HCT116 (cell line): ENCODE measurements around the gene PCDH1.

Experiments
- EZH2phosphoT487 ChIP-seq: fragments of 200-600 bp; IDR thresholded peaks from 2 replicates; pipeline ENCODE4 v1.6.1; 2018; ENCODE audit warnings: antibody characterized with exemption, borderline replicate concordance
- MAX ChIP-seq: IDR thresholded peaks from 2 replicates; pipeline ENCODE4 v1.6.1; 2012
- RAD21 ChIP-seq: IDR thresholded peaks from 2 replicates; pipeline ENCODE4 v1.6.1; 2012; ENCODE audit warnings: low read depth, mild to moderate bottlenecking
- YY1 ChIP-seq: IDR thresholded peaks from 2 replicates; pipeline ENCODE4 v1.6.1; 2011; ENCODE audit warnings: low read length, low read depth, moderate library complexity, mild to moderate bottlenecking; ENCODE audit not compliant: insufficient replicate concordance; ENCODE audit errors: extremely low read depth

GRCh38 chr5:141867139-141867538 is 11.1 kb downstream of the PCDH1 start:
- no peak for TF ChIP-seq RAD21
- TF ChIP-seq EZH2phosphoT487, result no peak
- TF ChIP-seq YY1, result no peak
- TF ChIP-seq MAX, result no peak
